Activated T-helper 1 cell treated with anti-CD3 and anti-CD28 coated beads, Interleukin-2, amount 50 U/mL, for 16 hours (primary cell): ENCODE measurements around the gene PTBP2.

Source experiments
- DNase-seq, 2 donors: peaks; one replicate each; pipeline ENCODE4 v3.0.0-alpha.2; 2020; ENCODE audit warnings: low read depth in 1 of 2, low spot score in 1 of 2

The PTBP2 gene

GRCh38 chr1:96820107-96820506 is 98.5 kb downstream of the PTBP2 start:
- no peak for DNase-seq

- DNase-seq, result no peak
These were observed 99.1 kb downstream of the PTBP2 start for GRCh38 chr1:96820671-96821070.

- DNase-seq, result no peak
These were observed 103.6 kb downstream of the PTBP2 start for GRCh38 chr1:96825231-96825630.

- no peak for DNase-seq
These were observed 104.5 kb downstream of the PTBP2 start for GRCh38 chr1:96825950-96826576.

GRCh38 chr1:96833376-96833775 is 111.8 kb downstream of the PTBP2 start:
- DNase-seq, result no peak

- DNase-seq, result no peak
These were observed 113.4 kb downstream of the PTBP2 start for GRCh38 chr1:96834986-96835385.

GRCh38 chr1:96837057-96837780 is 115.6 kb downstream of the PTBP2 start:
- no peak for DNase-seq

- no peak for DNase-seq
These were observed 116.2 kb downstream of the PTBP2 start for GRCh38 chr1:96837781-96838216.

- no peak for DNase-seq
These were observed 118.8 kb downstream of the PTBP2 start for GRCh38 chr1:96840396-96840795.

GRCh38 chr1:96842215-96842614 is 120.6 kb downstream of the PTBP2 start:
- DNase-seq, result no peak

- DNase-seq, result no peak
These were observed 121.6 kb downstream of the PTBP2 start for GRCh38 chr1:96843196-96843595.

GRCh38 chr1:96843601-96844000 is 122.0 kb downstream of the PTBP2 start:
- no peak for DNase-seq

GRCh38 chr1:96845464-96845863 is 123.9 kb downstream of the PTBP2 start:
- DNase-seq, result no peak

- no peak for DNase-seq
These were observed 140.3 kb downstream of the PTBP2 start for GRCh38 chr1:96861836-96862235.

GRCh38 chr1:96863449-96863848 is 141.9 kb downstream of the PTBP2 start:
- DNase-seq, result no peak
